GM12874 (cell line): ENCODE measurements around the gene SPATA22.

Source experiments
- CTCF ChIP-seq: IDR thresholded peaks from 2 replicates; pipeline ENCODE4 v1.5.1; 2011; ENCODE audit warnings: low read depth, mild to moderate bottlenecking, control low read depth, low read length, moderate library complexity; ENCODE audit not compliant: insufficient read depth

The SPATA22 gene

GRCh38 chr17:3471599-3471998 lies at the start of gene SPATA22:
Gene SPATA22, minus strand, starts transcription at chr17:3471819. Its CDS starts 2,494 bp downstream, at chr17:3469325.
- no peak for TF ChIP-seq CTCF

GRCh38 chr17:3514873-3515272 lies 43.3 kb upstream of the SPATA22 start:
- no peak for TF ChIP-seq CTCF

- TF ChIP-seq CTCF: no peak
These were observed 41.9 kb upstream of the SPATA22 start for GRCh38 chr17:3513305-3514035.

- no peak for TF ChIP-seq CTCF
These were observed 41.0 kb upstream of the SPATA22 start for GRCh38 chr17:3512505-3513171.

GRCh38 chr17:3511852-3512504 lies 40.4 kb upstream of the SPATA22 start:
- TF ChIP-seq CTCF: no peak

- TF ChIP-seq CTCF: no peak
These were observed 38.5 kb upstream of the SPATA22 start for GRCh38 chr17:3510090-3510489.

GRCh38 chr17:3507869-3508268 lies 36.2 kb upstream of the SPATA22 start:
- TF ChIP-seq CTCF: no peak
